ENCODE results near the gene FASLG. TPM values are rescaled to one million over a fixed set of nuclear protein-coding genes. Genes with fewer than 3 reads are reported as not detected.
"Not testable (repeated sequence)": the region's sequence is repeated elsewhere in the genome, so short reads cannot be mapped to it uniquely, and the experiment has no call there.

FASLG gene, protein sequence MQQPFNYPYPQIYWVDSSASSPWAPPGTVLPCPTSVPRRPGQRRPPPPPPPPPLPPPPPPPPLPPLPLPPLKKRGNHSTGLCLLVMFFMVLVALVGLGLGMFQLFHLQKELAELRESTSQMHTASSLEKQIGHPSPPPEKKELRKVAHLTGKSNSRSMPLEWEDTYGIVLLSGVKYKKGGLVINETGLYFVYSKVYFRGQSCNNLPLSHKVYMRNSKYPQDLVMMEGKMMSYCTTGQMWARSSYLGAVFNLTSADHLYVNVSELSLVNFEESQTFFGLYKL
- polyA plus RNA-seq (ENCODE audit: insufficient read length in 4 of 4), result under 1 TPM in 3 of 4 donors, not detected in 1; 0.10 to 0.17 (median 0.16) TPM

DNA sequence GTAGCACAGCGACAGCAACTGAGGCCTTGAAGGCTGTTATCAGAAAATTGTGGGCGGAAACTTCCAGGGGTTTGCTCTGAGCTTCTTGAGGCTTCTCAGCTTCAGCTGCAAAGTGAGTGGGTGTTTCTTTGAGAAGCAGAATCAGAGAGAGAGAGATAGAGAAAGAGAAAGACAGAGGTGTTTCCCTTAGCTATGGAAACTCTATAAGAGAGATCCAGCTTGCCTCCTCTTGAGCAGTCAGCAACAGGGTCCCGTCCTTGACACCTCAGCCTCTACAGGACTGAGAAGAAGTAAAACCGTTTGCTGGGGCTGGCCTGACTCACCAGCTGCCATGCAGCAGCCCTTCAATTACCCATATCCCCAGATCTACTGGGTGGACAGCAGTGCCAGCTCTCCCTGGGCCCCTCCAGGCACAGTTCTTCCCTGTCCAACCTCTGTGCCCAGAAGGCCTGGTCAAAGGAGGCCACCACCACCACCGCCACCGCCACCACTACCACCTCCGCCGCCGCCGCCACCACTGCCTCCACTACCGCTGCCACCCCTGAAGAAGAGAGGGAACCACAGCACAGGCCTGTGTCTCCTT, at the start of gene FASLG:
Gene FASLG (plus strand): TSS at position 233 of the 583 bp plus-strand sequence. CDS start 99 bp downstream, at position 332.
- DNase-seq (ENCODE audit: low read depth in 4 of 4, low spot score in 2 of 4), result no peak

GRCh38 chr1:172609528-172609927, 49.4 kb upstream of the FASLG start:
- DNase-seq (ENCODE audit: low read depth in 4 of 4, low spot score in 2 of 4), result no peak

- DNase-seq (ENCODE audit: low read depth in 4 of 4, low spot score in 2 of 4), result no peak
Observed at GRCh38 chr1:172612478-172612877, 46.4 kb upstream of the FASLG start.

DNA sequence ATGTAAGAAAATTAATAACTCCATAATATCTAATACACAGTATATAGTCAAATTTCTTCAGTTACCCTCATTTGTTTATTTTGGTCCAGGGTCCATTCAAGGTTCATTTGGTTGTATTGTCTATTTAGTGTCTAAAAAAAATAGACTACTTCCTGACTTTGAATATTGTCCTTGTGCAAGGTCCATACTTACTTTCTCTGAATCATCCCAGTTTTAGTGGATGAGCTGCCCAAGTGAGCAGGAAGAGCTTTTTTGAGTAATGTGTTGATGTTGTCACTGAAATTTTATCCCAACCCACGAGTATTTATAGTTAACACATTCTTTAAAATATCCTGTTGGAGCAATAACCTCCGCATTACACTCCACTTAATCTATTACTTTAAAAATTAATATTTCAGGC, 45.6 kb upstream of the FASLG start:
- DNase-seq (ENCODE audit: low read depth in 4 of 4, low spot score in 2 of 4), result no peak

- no peak for DNase-seq (ENCODE audit: low read depth in 4 of 4, low spot score in 2 of 4)
Observed at GRCh38 chr1:172616195-172616594, 42.7 kb upstream of the FASLG start.

DNA sequence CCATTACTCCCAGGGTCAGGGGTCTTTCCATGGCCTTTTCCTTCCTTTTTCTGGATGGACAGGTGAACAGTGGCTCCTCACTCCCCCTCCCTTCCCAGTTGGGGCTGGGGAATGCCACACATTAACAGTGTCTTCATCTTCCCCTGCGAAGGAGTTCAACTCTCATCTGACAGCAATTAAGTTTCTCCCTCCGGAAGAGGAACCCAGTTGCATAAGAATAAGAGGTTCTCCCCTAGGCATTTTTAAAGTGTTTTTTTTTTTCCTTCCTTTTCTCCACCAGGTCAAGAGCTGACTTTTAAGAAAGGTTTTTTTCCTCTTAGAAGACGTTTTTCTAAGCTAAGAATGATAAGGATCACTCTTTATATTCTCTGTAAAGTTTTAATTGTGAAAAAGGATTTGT, 42.3 kb upstream of the FASLG start:
- DNase-seq (ENCODE audit: low read depth in 4 of 4, low spot score in 2 of 4), result no peak

DNA sequence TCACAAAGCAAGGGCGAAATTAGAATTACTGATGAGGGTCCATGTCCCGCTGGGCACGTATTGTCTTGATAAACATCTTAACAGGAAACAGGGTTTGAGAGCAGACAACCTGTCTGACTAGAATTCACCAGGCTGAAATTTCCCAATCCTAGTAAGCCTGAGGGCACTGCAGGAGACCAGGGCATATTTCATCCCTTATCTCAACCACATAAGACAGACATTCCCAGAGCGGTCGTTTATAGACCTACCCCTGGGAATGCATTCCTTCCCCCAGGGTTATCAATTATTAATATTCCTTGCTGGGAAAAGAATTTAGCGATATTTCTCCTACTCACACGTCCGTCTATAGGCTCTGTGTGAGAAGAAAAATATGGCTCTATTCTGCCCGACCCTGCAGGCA, 38.3 kb upstream of the FASLG start:
- DNase-seq (ENCODE audit: low read depth in 4 of 4, low spot score in 2 of 4), result not testable (repeated sequence)

DNA sequence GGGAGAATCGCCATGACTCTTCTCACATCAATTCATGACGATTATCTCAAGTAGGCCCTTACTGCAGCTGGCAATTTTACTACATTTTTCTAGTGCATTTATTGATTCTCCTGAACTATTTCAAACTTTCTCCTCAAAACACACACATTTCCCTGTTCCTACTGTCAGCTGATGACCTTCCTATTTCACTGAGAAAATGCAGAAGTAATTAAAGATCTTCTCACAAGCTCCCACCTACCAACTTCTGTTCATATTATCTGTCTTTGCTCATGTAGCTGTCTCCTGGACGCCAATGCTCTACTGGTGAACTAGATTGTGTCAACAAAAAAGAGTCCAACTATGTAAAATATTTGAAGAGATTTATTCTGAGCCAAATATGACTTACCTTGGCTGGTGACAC, 36.4 kb upstream of the FASLG start:
- no peak for DNase-seq (ENCODE audit: low read depth in 4 of 4, low spot score in 2 of 4)

- DNase-seq (ENCODE audit: low read depth in 4 of 4, low spot score in 2 of 4), result no peak
Observed at GRCh38 chr1:172623748-172624147, 35.2 kb upstream of the FASLG start.

- no peak for DNase-seq (ENCODE audit: low read depth in 4 of 4, low spot score in 2 of 4)
Observed at GRCh38 chr1:172626845-172627244, 32.1 kb upstream of the FASLG start.

GRCh38 chr1:172627702-172628101, 31.2 kb upstream of the FASLG start:
- no peak for DNase-seq (ENCODE audit: low read depth in 4 of 4, low spot score in 2 of 4)

DNA sequence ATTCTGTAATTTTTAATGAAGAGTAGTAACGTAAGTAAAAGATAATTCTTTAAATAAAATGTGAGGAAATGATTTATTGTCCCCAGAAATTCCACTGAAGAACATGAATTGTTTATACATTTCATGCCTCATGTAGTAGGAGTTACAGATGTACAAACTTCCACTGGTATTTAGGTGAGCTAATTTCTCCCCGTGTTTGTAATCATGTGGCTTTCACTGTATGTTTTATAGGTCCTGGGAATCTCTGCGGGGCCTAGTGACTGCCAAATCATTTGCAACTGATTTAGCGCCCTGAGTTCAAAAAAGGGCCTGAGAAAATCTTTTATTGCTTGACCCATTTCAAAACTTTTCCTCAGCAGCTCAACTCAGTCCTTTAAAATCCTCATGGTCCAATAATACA, 30.5 kb upstream of the FASLG start:
- no peak for DNase-seq (ENCODE audit: low read depth in 4 of 4, low spot score in 2 of 4)

GRCh38 chr1:172629170-172629569, 29.7 kb upstream of the FASLG start:
- no peak for DNase-seq (ENCODE audit: low read depth in 4 of 4, low spot score in 2 of 4)

- no peak for DNase-seq (ENCODE audit: low read depth in 4 of 4, low spot score in 2 of 4)
Observed at GRCh38 chr1:172629638-172630037, 29.3 kb upstream of the FASLG start.

GRCh38 chr1:172630056-172630818, 28.7 kb upstream of the FASLG start:
- DNase-seq (ENCODE audit: low read depth in 4 of 4, low spot score in 2 of 4), result no peak

DNA sequence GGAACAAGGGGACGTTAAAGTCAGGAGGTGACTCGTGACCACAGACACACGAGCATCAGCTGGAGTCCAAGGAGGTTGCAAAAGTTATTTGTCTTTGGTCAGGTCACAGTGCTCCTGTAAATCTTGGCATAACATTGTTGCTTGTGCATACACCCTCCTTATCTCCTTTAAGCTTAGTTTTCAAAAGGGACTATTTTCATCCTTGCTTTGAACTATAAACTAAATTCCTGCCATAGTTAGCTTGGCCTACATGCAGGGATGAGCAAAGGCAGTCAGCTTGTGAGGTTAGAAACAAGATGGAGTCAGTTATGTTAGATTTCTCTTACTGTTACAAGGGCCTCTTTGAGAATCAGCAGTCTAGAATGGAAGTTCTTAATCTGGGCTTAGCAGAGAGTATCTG, 28.0 kb upstream of the FASLG start:
- no peak for DNase-seq (ENCODE audit: low read depth in 4 of 4, low spot score in 2 of 4)

- DNase-seq (ENCODE audit: low read depth in 4 of 4, low spot score in 2 of 4), result no peak
Observed at GRCh38 chr1:172637522-172637921, 21.4 kb upstream of the FASLG start.

DNA sequence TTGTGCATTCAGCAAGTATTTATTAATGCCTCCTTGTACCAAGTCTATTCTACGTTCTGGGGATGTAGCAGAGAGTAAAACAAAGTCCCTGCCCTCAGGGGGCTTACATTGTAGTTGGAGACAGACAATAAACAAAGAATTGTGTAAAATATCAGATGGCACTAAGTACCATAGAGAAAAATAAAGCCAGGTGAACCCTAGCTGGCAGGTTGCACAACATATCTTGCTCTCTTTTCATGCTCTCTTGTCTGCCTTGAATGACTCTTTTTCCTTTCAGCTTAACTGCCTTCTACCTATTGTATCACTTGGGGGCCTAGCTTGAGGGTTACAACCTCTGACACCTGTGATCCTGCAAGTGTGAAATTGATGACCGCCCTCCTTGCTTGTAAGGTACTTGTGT, 20.7 kb upstream of the FASLG start:
- DNase-seq (ENCODE audit: low read depth in 4 of 4, low spot score in 2 of 4), result no peak

DNA sequence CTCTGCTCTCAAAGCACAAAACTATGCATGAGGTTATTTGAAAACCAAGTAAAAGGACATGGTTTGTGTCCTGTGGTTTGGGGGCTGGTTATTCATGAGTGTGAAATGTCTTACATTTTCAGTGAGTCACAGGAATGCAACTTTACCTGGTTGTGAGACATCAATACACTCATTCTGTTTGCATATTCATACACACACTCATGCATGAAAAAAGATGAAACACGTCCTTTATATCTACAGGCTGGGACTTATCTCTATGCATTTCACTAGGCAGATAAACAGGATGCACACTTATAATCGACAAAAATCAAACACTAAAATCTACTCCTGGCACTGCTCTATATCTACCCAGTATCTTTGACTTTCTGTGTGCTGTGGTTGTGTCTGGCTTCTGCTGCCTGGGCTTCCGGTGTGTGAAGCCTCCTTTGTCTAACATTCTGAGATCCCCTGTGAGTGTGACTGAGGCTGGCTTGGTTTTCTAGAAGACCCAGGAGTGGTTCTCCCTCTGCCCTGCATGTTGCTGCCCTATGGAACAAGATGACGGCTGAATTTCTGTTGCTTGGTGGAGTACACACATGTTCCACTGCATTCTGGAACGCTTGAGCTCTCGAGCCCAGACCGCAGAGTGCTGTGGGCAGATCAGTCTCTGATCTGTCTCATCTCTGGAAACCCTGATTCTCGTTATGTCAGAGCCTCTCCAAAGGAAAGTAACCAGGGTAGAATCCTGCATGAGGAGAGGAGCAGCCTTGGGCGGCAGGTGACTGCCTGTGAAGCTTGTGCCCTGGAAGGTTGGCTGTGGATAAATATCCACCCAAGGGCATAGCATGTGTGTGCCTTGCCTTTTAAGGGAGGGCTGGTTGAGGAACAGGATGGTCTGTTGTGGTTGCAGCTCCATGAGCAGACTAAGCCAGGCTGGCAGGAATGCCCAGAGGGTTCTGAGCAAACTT, 19.7 kb upstream of the FASLG start:
- no peak for DNase-seq (ENCODE audit: low read depth in 4 of 4, low spot score in 2 of 4)

- DNase-seq (ENCODE audit: low read depth in 4 of 4, low spot score in 2 of 4), result no peak
Observed at GRCh38 chr1:172640111-172640510, 18.8 kb upstream of the FASLG start.

GRCh38 chr1:172641492-172641891, 17.4 kb upstream of the FASLG start:
- DNase-seq (ENCODE audit: low read depth in 4 of 4, low spot score in 2 of 4), result no peak

Measured in left renal cortex interstitium (tissue), 4 donors.